Fibroblast of lung (primary cell): ENCODE measurements around the gene WDR4. TPM values are rescaled to one million over a fixed set of nuclear protein-coding genes. Genes with fewer than 3 reads are reported as not detected.
A peak's percentile ranks its signal among the peaks of the same experiment; 100 is the strongest.

Experiments
- DNase-seq, 2 donors: peaks; one replicate each; pipeline versions ENCODE4 v3.0.0 to v3.0.0-alpha.2; 2010; ENCODE audit warnings: low read depth in 2 of 2
- H2AFZ ChIP-seq: 2 replicates; pipeline ENCODE4 v1.5.1; 2012; ENCODE audit warnings: low read length, control low read depth, inconsistent platforms
- H3K27ac ChIP-seq: 2 replicates; pipeline ENCODE4 v1.5.1; 2011; ENCODE audit warnings: low read length, control low read depth; ENCODE audit not compliant: insufficient read depth
- H3K27me3 ChIP-seq: 2 replicates; pipeline ENCODE4 v1.5.1; 2011; ENCODE audit warnings: mild to moderate bottlenecking, low read length; ENCODE audit not compliant: control insufficient read depth, insufficient read depth
- H3K36me3 ChIP-seq: 2 replicates; pipeline ENCODE4 v1.5.1; 2011; ENCODE audit warnings: low read length; ENCODE audit not compliant: control insufficient read depth, insufficient read depth
- H3K4me1 ChIP-seq: 2 replicates; pipeline ENCODE4 v1.5.1; 2011; ENCODE audit warnings: low read length; ENCODE audit not compliant: control insufficient read depth, insufficient read depth; ENCODE audit errors: extremely low read depth
- H3K4me2 ChIP-seq: 2 replicates; pipeline ENCODE4 v1.5.1; 2011; ENCODE audit warnings: low read length, control low read depth; ENCODE audit not compliant: insufficient read depth; ENCODE audit errors: extremely low read depth
- H3K4me3 ChIP-seq, 4 experiments: fragments of 200-600 bp in 1 of 4; sonication (generic) in 1 of 4; replicated peaks in 1 of 4; 2 replicates each; pipeline ENCODE4 v1.5.1; 2011 to 2016; ENCODE audit warnings: low read length in 4 of 4, low read depth in 3 of 4, mild to moderate bottlenecking in 3 of 4, control low read depth in 2 of 4, inconsistent platforms in 1 of 4, mixed read lengths in 1 of 4; ENCODE audit not compliant: insufficient read depth in 1 of 4; ENCODE audit errors: control extremely low read depth in 1 of 4
- H3K79me2 ChIP-seq: 2 replicates; pipeline ENCODE4 v1.5.1; 2012; ENCODE audit warnings: mild to moderate bottlenecking, low read length, inconsistent platforms; ENCODE audit not compliant: control insufficient read depth, insufficient read depth
- H3K9ac ChIP-seq: 2 replicates; pipeline ENCODE4 v1.5.1; 2011; ENCODE audit warnings: mild to moderate bottlenecking, low read length, control low read depth; ENCODE audit not compliant: insufficient read depth
- H3K9me3 ChIP-seq: 2 replicates; pipeline ENCODE4 v1.5.1; 2012; ENCODE audit warnings: low read depth, low read length; ENCODE audit not compliant: control insufficient read depth, insufficient read depth
- H4K20me1 ChIP-seq: 2 replicates; pipeline ENCODE4 v1.5.1; 2011; ENCODE audit warnings: low read length; ENCODE audit not compliant: control insufficient read depth, insufficient read depth; ENCODE audit errors: extremely low read depth
- EZH2 ChIP-seq: IDR thresholded peaks from 2 replicates; pipeline ENCODE4 v1.5.1; 2012; ENCODE audit warnings: low read length, control low read depth, mild to moderate bottlenecking; ENCODE audit errors: missing control alignments
- polyA plus RNA-seq, 2 donors: library from polyadenylated mRNA; depleted of rRNA in 1 of 2; stranded (reverse) in 1 of 2; unstranded in 1 of 2; fragments of >200 nt; gene quantifications; 2 replicates each; pipeline ENCODE4 v1.2.1, GENCODE V29; 2011 to 2012; ENCODE audit warnings: missing spikeins in 1 of 2
- total RNA-seq: library from RNA; depleted of rRNA; stranded (reverse); fragments of >200 nt; gene quantifications from 2 replicates; pipeline ENCODE4 v1.2.1, GENCODE V29; 2014
- TF ChIP-seq, protein P1 (sequence below), 2 donors: IDR thresholded peaks in 1 of 2; conservative IDR thresholded peaks in 1 of 2; 1 replicate in 1 of 2; 2 replicates in 1 of 2; pipeline ENCODE4 v1.5.1; 2011 to 2012; ENCODE audit warnings: low read length in 2 of 2, control low read depth in 1 of 2, inconsistent platforms in 1 of 2, low read depth in 1 of 2, mild to moderate bottlenecking in 1 of 2

The WDR4 gene
- total and polyA plus RNA-seq, 2 donors (not counting 1 experiment from before 2014, with no cell fraction given), result 8.2 to 10.2 TPM

DNA sequence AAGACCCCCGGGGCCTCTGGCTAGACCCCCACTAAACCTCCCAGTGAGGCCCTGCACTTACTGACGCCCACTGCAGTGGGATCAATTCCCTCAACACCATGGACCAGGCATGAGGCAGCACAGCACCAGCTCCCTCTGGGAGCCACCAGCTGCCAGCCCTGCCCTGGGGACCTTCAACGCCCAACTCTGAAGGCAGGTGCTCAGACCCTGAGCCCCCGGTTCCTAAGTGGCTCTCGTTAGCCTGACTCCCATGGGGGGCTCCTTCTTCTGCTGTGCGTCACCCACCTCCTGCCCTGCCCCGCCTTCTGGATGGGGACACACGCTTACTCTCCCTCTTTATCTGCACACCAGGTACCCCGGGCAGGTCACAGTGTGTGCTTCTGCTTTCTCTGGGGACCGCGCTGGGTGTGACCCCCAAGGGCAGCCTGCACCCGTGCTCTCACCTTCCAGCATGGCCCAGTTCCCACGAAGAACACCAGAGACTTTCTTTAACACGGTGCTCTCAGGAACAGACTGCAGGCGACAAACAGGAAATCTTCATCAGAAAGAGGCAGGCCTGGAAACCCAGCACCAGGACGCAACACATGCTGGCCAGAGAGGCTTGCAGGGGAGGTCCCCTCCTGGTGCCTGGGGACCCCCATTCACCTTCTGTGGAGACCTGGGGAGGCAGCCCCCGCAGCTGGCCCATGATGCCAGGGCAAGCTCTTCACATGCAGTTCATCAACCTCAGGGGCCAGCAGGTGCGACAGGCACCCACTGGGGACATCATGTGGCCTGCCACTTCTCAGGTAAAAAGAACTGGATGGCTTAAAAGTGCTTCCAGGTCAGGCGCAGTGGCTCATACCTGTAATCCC is 27.3 kb downstream of the WDR4 start:
- no peak for TF ChIP-seq EZH2
- TF ChIP-seq, protein P1, sequence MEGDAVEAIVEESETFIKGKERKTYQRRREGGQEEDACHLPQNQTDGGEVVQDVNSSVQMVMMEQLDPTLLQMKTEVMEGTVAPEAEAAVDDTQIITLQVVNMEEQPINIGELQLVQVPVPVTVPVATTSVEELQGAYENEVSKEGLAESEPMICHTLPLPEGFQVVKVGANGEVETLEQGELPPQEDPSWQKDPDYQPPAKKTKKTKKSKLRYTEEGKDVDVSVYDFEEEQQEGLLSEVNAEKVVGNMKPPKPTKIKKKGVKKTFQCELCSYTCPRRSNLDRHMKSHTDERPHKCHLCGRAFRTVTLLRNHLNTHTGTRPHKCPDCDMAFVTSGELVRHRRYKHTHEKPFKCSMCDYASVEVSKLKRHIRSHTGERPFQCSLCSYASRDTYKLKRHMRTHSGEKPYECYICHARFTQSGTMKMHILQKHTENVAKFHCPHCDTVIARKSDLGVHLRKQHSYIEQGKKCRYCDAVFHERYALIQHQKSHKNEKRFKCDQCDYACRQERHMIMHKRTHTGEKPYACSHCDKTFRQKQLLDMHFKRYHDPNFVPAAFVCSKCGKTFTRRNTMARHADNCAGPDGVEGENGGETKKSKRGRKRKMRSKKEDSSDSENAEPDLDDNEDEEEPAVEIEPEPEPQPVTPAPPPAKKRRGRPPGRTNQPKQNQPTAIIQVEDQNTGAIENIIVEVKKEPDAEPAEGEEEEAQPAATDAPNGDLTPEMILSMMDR (conservative IDR thresholded peaks at IDR 0.05 in 1 of 2, IDR thresholded peaks at IDR 0.05 in 1 of 2; ENCODE audit: low read depth in 1 of 2, low read length in 2 of 2), result no peak
- Histone ChIP-seq H3K4me1 (no peaks in the 10 kb centered on the region), H3K9ac (no peak overlapping the region), H3K79me2 (no peaks in the 10 kb centered on the region), H2AFZ (no peak overlapping the region), H3K36me3 (peaks cover 50% of the 10 kb centered on the region), H3K4me3 (no peak overlapping the region), H3K27me3 (no peaks in the 10 kb centered on the region), H4K20me1 (no peaks in the 10 kb centered on the region), H3K9me3 (no peaks in the 10 kb centered on the region), H3K27ac (no peak overlapping the region), H3K4me2 (no peak overlapping the region)
- DNase-seq, result no peak

DNA sequence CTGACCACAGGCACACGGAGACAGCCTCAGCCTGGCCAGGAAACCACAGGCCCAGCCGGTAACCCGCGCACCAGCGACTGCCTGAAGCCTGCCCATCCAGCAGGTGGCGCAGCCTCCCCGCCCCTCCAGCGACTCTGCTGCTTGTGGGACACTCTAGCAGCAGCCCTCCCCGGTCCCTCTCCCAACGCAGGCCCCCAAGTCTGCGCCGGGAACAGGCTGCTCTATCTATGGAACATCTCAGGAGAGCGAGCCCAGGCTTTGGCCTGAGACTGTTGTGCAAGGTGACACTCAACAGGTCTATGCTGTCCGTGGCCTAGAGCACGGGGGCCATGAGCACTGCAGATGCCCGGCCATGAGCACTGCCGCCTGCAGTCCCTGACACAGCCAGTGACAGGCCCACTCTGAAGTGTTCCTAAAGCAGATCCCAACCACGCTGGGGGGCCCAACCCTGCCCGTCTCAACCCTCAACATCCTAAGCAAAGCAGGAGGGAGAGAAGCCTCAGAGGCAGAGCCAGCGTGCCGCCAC is 28.4 kb downstream of the WDR4 start:
- Histone ChIP-seq H3K4me1 (no peaks in the 10 kb centered on the region), H3K27me3 (no peaks in the 10 kb centered on the region), H3K9ac (no peak overlapping the region), H3K4me2 (no peak overlapping the region), H3K79me2 (no peaks in the 10 kb centered on the region), H3K27ac (no peak overlapping the region), H2AFZ (no peak overlapping the region), H3K9me3 (no peaks in the 10 kb centered on the region), H4K20me1 (no peaks in the 10 kb centered on the region), H3K36me3 (peaks cover 45% of the 10 kb centered on the region), H3K4me3 (no peak overlapping the region)
- no peak for TF ChIP-seq EZH2
- TF ChIP-seq, protein P1 (conservative IDR thresholded peaks at IDR 0.05 in 1 of 2, IDR thresholded peaks at IDR 0.05 in 1 of 2; ENCODE audit: low read depth in 1 of 2, low read length in 2 of 2), result peak in 1 of 2 donors; percentile 35
- DNase-seq, result no peak

GRCh38 chr21:42850463-42850862 is 28.9 kb downstream of the WDR4 start:
- Histone ChIP-seq H3K4me1 (peaks cover 1% of the 10 kb centered on the region), H3K9me3 (no peaks in the 10 kb centered on the region), H3K4me2 (no peak overlapping the region), H4K20me1 (no peaks in the 10 kb centered on the region), H2AFZ (no peak overlapping the region), H3K79me2 (peaks cover under 1% of the 10 kb centered on the region), H3K27me3 (no peaks in the 10 kb centered on the region), H3K9ac (no peak overlapping the region), H3K36me3 (peaks cover 44% of the 10 kb centered on the region), H3K4me3 (no peak overlapping the region), H3K27ac (no peak overlapping the region)
- no peak for TF ChIP-seq EZH2
- TF ChIP-seq, protein P1 (conservative IDR thresholded peaks at IDR 0.05 in 1 of 2, IDR thresholded peaks at IDR 0.05 in 1 of 2; ENCODE audit: low read depth in 1 of 2, low read length in 2 of 2), result no peak
- no peak for DNase-seq
